Left renal pelvis (tissue), 4 donors: ENCODE results near the gene GRXCR2. TPM values are rescaled to one million over a fixed set of nuclear protein-coding genes. Genes with fewer than 3 reads are reported as not detected.

ENCODE experiments used
- polyA plus RNA-seq, 4 donors: library from polyadenylated mRNA; unstranded; fragments of 120-200 nt; gene quantifications; one replicate each; pipeline ENCODE4 v1.2.1, GENCODE V29; 2013; ENCODE audit not compliant: insufficient read length in 4 of 4

Gene GRXCR2
- polyA plus RNA-seq, 4 donors = not detected

Other genes starting within 250 kb of the GRXCR2 start
- 10 to 100 TPM in 2 of 4 donors, 1 to 10 TPM in 2; 5.3 to 10.7 (median 8.8) TPM for gene PRELID2, start 37.7 kb downstream of the GRXCR2 start, polyA plus RNA-seq
- gene SH3RF2, start 63.6 kb upstream of the GRXCR2 start, polyA plus RNA-seq = 1 to 10 TPM; 1.8 to 6.1 (median 4.7) TPM
- gene PLAC8L1, start 232.6 kb upstream of the GRXCR2 start, polyA plus RNA-seq = 1 to 10 TPM in 2 of 4 donors, under 1 TPM in 2; 0.62 to 2.6 (median 0.87) TPM